ENCODE measurements around the gene COA7. TPM values are rescaled to one million over a fixed set of nuclear protein-coding genes. Genes with fewer than 3 reads are reported as not detected.

The COA7 gene
- 7.6 TPM for total RNA-seq

DNA sequence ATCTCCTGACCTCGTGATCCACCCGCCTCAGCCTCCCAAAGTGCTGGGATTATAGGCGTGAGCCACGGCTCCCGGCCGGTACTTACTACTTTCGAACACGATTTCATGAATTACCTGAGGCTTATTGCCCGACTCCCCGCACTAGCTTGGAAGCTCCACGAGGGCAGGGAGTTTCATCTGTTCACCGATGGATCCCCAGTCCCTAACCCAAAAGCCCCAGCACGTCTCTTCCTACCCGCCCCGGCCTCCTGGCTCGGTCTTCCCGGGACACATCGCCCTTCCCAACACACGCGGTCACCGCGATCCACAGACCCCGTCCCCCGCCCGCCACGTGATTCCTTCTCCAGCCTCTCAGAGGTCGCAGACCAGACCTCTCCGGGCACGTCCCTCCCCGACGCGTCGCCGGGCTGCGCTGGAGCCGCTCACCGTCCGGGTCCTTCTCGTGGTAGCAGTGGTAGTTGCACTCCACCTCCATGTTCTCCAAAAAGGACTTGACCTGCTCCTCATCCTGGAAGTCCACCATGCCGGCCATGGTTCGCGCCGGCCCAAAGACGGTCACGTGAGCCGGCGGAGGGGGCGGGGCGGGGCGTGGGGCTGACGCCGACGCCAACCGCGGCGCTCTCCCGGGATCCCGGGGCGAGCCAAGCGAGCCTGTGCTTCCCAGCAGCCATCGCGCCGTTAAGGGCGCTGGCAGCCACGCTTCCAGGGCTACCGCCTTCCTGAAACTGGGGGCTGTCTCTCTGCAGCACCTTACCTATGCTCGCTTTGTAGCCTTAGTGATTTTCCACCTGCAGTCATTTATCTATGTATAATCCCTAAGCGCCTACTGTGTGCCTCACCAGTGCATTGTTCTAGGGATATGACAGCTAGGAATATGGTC, at the start of gene COA7:
TSS of gene COA7 (minus strand) at position 553 of the 880 bp plus-strand sequence. CDS start at position 532, 21 bp downstream.
- H3K4me3 ChIP-seq: peak within 1 kb of the TSS; percentile 71 to 85
- intact Hi-C loops (cut with DNase I): loop anchor here (2.0 to 10.0 kb wide), 3 partner anchors 145 to 331 kb away; partner anchors contain the start of genes CC2D1B, ORC1, PRPF38A and TUT4
- peak; percentile 27 to 90 for DNase-seq (ENCODE audit: low spot score in 2 of 2)
- no peaks in the 10 kb centered on the region for H3K27me3 ChIP-seq
- H3K27ac ChIP-seq: peak within 1 kb of the TSS; percentile 78 to 85
- no peaks in the 10 kb centered on the region for H3K36me3 ChIP-seq
- H3K9me3 ChIP-seq: no peaks in the 10 kb centered on the region
- peaks cover 0 to 3% of the 10 kb centered on the region in 2 donors for H3K4me1 ChIP-seq
- TF ChIP-seq, protein P1, sequence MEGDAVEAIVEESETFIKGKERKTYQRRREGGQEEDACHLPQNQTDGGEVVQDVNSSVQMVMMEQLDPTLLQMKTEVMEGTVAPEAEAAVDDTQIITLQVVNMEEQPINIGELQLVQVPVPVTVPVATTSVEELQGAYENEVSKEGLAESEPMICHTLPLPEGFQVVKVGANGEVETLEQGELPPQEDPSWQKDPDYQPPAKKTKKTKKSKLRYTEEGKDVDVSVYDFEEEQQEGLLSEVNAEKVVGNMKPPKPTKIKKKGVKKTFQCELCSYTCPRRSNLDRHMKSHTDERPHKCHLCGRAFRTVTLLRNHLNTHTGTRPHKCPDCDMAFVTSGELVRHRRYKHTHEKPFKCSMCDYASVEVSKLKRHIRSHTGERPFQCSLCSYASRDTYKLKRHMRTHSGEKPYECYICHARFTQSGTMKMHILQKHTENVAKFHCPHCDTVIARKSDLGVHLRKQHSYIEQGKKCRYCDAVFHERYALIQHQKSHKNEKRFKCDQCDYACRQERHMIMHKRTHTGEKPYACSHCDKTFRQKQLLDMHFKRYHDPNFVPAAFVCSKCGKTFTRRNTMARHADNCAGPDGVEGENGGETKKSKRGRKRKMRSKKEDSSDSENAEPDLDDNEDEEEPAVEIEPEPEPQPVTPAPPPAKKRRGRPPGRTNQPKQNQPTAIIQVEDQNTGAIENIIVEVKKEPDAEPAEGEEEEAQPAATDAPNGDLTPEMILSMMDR (IDR thresholded peaks at IDR 0.05): no peak

DNA sequence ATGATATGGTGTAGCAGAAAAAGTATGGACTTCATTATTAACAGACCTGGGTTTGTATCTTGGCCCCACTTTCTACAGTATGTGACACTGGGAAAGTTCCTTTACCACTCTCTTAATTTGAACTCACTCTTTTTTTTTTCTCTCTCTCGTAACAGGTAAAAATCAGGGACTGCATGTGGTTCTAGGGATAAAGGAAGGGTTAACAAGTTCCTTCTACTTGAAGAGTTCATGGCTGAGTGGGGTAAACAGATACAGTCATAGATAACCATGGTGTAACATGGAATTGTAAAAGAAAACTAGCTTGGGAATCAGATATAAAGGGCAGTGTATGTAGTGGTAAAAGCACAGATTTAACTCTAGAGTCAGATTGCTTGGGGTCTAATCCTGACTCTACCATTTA, 49.3 kb upstream of the COA7 start:
- Histone ChIP-seq H3K36me3 (no peaks in the 10 kb centered on the region), H3K4me3 (no peak overlapping the region), H3K4me1 (peaks cover 0 to 24% of the 10 kb centered on the region in 2 donors), H3K27me3 (no peaks in the 10 kb centered on the region), H3K27ac (no peak overlapping the region), H3K9me3 (no peaks in the 10 kb centered on the region)
- TF ChIP-seq, protein P1 (IDR thresholded peaks at IDR 0.05): no peak
- intact Hi-C loops (cut with DNase I): no loop called here
- DNase-seq (ENCODE audit: low spot score in 2 of 2): no peak

DNA sequence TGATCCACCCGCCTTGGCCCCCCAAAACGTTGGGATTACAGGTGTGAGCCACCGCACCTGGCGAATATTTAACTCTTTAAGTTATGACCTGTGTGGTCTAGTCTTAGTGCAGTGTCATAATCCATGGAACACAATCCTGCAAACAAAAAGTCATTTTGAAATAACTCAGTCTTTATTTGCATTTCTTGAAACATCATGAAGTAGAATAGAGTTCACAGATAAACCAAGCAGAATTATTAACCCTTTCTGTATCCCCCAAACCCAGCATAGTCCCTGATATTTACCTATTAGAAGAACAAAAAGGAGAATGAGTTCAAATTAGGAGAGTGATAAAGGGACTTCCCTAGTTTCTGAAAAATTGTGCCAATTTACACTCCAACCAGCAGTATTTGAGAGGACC, 48.0 kb upstream of the COA7 start:
- no peak for DNase-seq (ENCODE audit: low spot score in 2 of 2)
- Histone ChIP-seq H3K4me3 (no peak overlapping the region), H3K27ac (no peak overlapping the region), H3K36me3 (no peaks in the 10 kb centered on the region), H3K27me3 (no peaks in the 10 kb centered on the region), H3K9me3 (no peaks in the 10 kb centered on the region), H3K4me1 (peaks cover 0 to 12% of the 10 kb centered on the region in 2 donors)
- intact Hi-C loops (cut with DNase I): no loop called here
- TF ChIP-seq, protein P1 (IDR thresholded peaks at IDR 0.05): no peak

DNA sequence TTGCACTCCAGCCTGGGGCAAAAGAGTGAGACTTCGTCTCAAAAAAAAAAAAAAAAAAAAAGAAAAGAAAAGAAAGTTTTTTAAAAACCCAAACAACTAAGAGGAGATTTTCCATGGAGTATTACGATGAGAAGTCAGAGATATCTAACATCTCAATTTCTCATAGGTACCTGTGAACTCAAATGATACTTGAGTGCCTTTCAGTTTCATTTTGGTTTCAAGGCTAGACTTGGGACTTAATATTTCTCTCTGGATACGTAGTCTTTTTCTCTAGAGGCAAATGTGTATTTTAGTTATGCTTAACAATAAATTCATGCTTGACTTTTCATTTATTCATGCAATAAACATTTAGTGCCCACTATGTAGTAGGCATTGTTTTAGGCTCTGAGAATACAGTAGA, 43.1 kb upstream of the COA7 start:
- Histone ChIP-seq H3K4me3 (no peak overlapping the region), H3K27me3 (no peaks in the 10 kb centered on the region), H3K36me3 (no peaks in the 10 kb centered on the region), H3K4me1 (no peaks in the 10 kb centered on the region), H3K27ac (no peak overlapping the region), H3K9me3 (no peaks in the 10 kb centered on the region)
- no peak for DNase-seq (ENCODE audit: low spot score in 2 of 2)
- TF ChIP-seq, protein P1 (IDR thresholded peaks at IDR 0.05): no peak
- intact Hi-C loops (cut with DNase I): no loop called here

DNA sequence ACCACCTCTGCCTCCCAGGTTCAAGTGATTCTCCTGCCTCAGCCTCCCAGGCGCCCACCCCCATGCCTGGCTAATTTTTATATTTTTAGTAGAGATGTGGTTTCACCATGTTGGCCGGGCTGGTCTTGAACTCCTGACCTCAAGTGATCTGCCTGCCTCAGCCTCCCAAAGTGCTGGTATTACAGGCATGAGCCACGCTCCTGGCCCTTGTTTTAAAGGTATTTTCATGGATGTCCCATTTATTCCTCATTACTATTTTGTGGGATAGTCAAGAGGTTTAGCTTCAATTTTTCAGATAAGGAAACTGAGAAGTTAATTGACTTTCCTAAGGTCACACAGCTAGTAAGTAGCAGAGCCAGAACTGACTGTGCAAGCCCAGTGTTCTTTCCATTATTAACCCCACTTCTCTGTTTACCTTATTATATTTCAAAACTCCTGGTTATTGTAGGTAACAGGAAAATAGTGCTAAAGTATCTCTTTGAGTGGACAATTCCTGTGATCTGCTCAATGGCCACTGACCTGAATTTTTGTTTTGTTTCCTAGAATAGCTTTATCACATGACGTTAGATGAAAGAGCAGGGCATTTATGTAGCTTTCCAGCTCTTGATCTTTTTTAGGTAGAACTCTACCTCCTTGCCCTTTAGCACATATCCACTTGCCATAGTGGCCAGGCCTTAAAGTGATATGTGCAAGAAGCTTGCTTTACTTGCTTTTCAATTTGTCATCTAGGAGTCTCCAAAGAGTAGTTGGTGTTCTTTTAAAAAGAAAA, 41.7 kb upstream of the COA7 start:
- no peaks in the 10 kb centered on the region for H3K4me1 ChIP-seq
- H3K4me3 ChIP-seq: no peak overlapping the region
- H3K36me3 ChIP-seq: no peaks in the 10 kb centered on the region
- no peak overlapping the region for H3K27ac ChIP-seq
- no peaks in the 10 kb centered on the region for H3K27me3 ChIP-seq
- intact Hi-C loops (cut with DNase I): no loop called here
- no peaks in the 10 kb centered on the region for H3K9me3 ChIP-seq
- TF ChIP-seq, protein P1 (IDR thresholded peaks at IDR 0.05): no peak
- DNase-seq (ENCODE audit: low spot score in 2 of 2): no peak

Measured in ascending aorta (tissue), 2 donors.